HepG2 (cell line): Measurements from ENCODE around the gene CCNB1. TPM values are rescaled to one million over a fixed set of nuclear protein-coding genes. Genes with fewer than 3 reads are reported as not detected.

ENCODE experiments used
- ATF2 ChIP-seq: sonication (generic); formaldehyde crosslinking; IDR thresholded peaks from 2 replicates; pipeline ENCODE4 v1.4.0; 2020; ENCODE audit warnings: missing genetic modification reagents
- CHD4 ChIP-seq: fragments of 200-600 bp; sonication (generic); IDR thresholded peaks from 2 replicates; pipeline ENCODE4 v1.7.0; 2017; ENCODE audit warnings: mild to moderate bottlenecking, low read length, borderline replicate concordance
- DZIP1 ChIP-seq: sonication (generic); formaldehyde crosslinking; IDR thresholded peaks from 2 replicates; pipeline ENCODE4 v1.5.0; 2020; ENCODE audit warnings: mild to moderate bottlenecking, missing genetic modification reagents
- HNRNPUL1 ChIP-seq: fragments of 200-400 bp; formaldehyde crosslinking; IDR thresholded peaks from 2 replicates; pipeline ENCODE4 v1.6.1; 2017; ENCODE audit warnings: low read depth, mild to moderate bottlenecking, low read length, moderate library complexity
- MAZ ChIP-seq, 2 experiments: sonication (generic) in 1 of 2; formaldehyde crosslinking in 1 of 2; IDR thresholded peaks; 2 replicates each; pipeline versions ENCODE4 v1.5.0 to v1.6.1; 2012 to 2020; ENCODE audit warnings: low read depth in 2 of 2, mild to moderate bottlenecking in 2 of 2, borderline replicate concordance in 1 of 2, improper control_type of control experiment in 1 of 2, low read length in 1 of 2, missing genetic modification reagents in 1 of 2, moderate library complexity in 1 of 2
- PHF8 ChIP-seq: sonication (generic); formaldehyde crosslinking; IDR thresholded peaks from 2 replicates; pipeline ENCODE4 v1.5.0; 2020; ENCODE audit warnings: missing genetic modification reagents
- SMARCE1 ChIP-seq: fragments of 450-650 bp; IDR thresholded peaks from 2 replicates; pipeline ENCODE4 v1.6.1; 2017; ENCODE audit warnings: borderline replicate concordance
- ZC3H4 ChIP-seq: sonication (generic); formaldehyde crosslinking; IDR thresholded peaks from 2 replicates; pipeline ENCODE4 v1.4.0; 2020; ENCODE audit warnings: missing genetic modification reagents, borderline replicate concordance
- ZNF256 ChIP-seq: sonication (generic); formaldehyde crosslinking; conservative IDR thresholded peaks from 2 replicates; pipeline ENCODE4 v1.4.0; 2020; ENCODE audit warnings: missing genetic modification reagents
- ZNF598 ChIP-seq: sonication (generic); formaldehyde crosslinking; IDR thresholded peaks from 2 replicates; pipeline ENCODE4 v1.5.1; 2020; ENCODE audit warnings: mild to moderate bottlenecking, missing genetic modification reagents, borderline replicate concordance
- ZNF75D ChIP-seq: sonication (generic); formaldehyde crosslinking; IDR thresholded peaks from 2 replicates; pipeline ENCODE4 v1.8.1; 2023; ENCODE audit warnings: missing genetic modification reagents, mild to moderate bottlenecking, borderline replicate concordance
- polyA plus RNA-seq, 8 experiments: library from polyadenylated mRNA; depleted of rRNA in 3 of 8; stranded (reverse) in 7 of 8; unstranded in 1 of 8; fragments of >200 nt; fragmentation: Illumina TruSeq in 4 of 8; extraction: Trizol in 4 of 8; gene quantifications; 2 replicates each; pipeline versions ENCODE4 v1.2.1 to v1.2.3, GENCODE V29; 2011 to 2016; ENCODE audit warnings: low read depth in 4 of 8, missing spikeins in 1 of 8, mixed read lengths in 1 of 8; ENCODE audit not compliant: insufficient read depth in 1 of 8
- total RNA-seq, 5 experiments: library from RNA; depleted of rRNA; stranded (reverse); fragments of >200 nt; fragmentation: Illumina TruSeq; extraction: Trizol; gene quantifications; 2 replicates each; pipeline ENCODE4 v1.2.3, GENCODE V29; 2016; ENCODE audit warnings: low read depth in 1 of 5
- TF ChIP-seq, protein P1 (sequence below), 2 experiments: sonication (generic) in 1 of 2; formaldehyde crosslinking in 1 of 2; IDR thresholded peaks; 2 replicates each; pipeline versions ENCODE4 v1.6.1 to v1.9.0; 2014 to 2022; ENCODE audit warnings: antibody characterized with exemption in 1 of 2, borderline replicate concordance in 1 of 2, inconsistent platforms in 1 of 2, low read depth in 1 of 2, missing genetic modification reagents in 1 of 2
- TF ChIP-seq, protein P2 (sequence below): fragments of 450-650 bp; IDR thresholded peaks from 2 replicates; pipeline ENCODE4 v1.6.1; 2016

Gene CCNB1
- total and polyA plus RNA-seq, 2 of the 13 experiments (the other 11 are each of a cell fraction or from before 2014, with no cell fraction given) = 82.3 to 316 TPM

- TF ChIP-seq, protein P1, sequence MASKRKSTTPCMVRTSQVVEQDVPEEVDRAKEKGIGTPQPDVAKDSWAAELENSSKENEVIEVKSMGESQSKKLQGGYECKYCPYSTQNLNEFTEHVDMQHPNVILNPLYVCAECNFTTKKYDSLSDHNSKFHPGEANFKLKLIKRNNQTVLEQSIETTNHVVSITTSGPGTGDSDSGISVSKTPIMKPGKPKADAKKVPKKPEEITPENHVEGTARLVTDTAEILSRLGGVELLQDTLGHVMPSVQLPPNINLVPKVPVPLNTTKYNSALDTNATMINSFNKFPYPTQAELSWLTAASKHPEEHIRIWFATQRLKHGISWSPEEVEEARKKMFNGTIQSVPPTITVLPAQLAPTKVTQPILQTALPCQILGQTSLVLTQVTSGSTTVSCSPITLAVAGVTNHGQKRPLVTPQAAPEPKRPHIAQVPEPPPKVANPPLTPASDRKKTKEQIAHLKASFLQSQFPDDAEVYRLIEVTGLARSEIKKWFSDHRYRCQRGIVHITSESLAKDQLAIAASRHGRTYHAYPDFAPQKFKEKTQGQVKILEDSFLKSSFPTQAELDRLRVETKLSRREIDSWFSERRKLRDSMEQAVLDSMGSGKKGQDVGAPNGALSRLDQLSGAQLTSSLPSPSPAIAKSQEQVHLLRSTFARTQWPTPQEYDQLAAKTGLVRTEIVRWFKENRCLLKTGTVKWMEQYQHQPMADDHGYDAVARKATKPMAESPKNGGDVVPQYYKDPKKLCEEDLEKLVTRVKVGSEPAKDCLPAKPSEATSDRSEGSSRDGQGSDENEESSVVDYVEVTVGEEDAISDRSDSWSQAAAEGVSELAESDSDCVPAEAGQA (IDR thresholded peaks at IDR 0.05; ENCODE audit: low read depth) = peak; percentile 48; the same call in 1 of the 2 replicates
- TF ChIP-seq, protein P1 (CRISPR knock-in tag; IDR thresholded peaks at IDR 0.05; ENCODE audit: borderline replicate concordance) = 0 out of 2 replicates have a peak, but pooled peaks have one; percentile 50
- TF ChIP-seq PHF8 (CRISPR knock-in tag) = peak; percentile 90
- TF ChIP-seq CHD4 = no peak
- TF ChIP-seq, protein P2, sequence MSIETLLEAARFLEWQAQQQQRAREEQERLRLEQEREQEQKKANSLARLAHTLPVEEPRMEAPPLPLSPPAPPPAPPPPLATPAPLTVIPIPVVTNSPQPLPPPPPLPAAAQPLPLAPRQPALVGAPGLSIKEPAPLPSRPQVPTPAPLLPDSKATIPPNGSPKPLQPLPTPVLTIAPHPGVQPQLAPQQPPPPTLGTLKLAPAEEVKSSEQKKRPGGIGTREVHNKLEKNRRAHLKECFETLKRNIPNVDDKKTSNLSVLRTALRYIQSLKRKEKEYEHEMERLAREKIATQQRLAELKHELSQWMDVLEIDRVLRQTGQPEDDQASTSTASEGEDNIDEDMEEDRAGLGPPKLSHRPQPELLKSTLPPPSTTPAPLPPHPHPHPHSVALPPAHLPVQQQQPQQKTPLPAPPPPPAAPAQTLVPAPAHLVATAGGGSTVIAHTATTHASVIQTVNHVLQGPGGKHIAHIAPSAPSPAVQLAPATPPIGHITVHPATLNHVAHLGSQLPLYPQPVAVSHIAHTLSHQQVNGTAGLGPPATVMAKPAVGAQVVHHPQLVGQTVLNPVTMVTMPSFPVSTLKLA = no peak
- TF ChIP-seq MAZ (IDR thresholded peaks at IDR 0.05; ENCODE audit: borderline replicate concordance, low read depth, low read length) = no peak
- TF ChIP-seq MAZ (CRISPR knock-in tag; IDR thresholded peaks at IDR 0.05; ENCODE audit: low read depth) = peak; percentile 64; the same call in 1 of the 2 replicates
- 0 out of 2 replicates have a peak, but pooled peaks have one; percentile 35 for TF ChIP-seq ZNF598 (CRISPR knock-in tag)
- TF ChIP-seq ZNF256 (CRISPR knock-in tag) = no peak; the same call in 1 of the 2 replicates
- no peak for TF ChIP-seq HNRNPUL1
- TF ChIP-seq ZNF75D (CRISPR knock-in tag) = no peak
- no peak for TF ChIP-seq ATF2
- no peak for TF ChIP-seq ZC3H4 (CRISPR knock-in tag)
- TF ChIP-seq SMARCE1 = no peak
- TF ChIP-seq DZIP1 (CRISPR knock-in tag) = no peak
Measured at GRCh38 chr5:69189162-69190086, 22.5 kb downstream of the CCNB1 start, which contains the start of gene CENPH (continued).
